ENCODE measurements around the gene DYNLT4.
"Not testable (repeated sequence)": the region's sequence is repeated elsewhere in the genome, so short reads cannot be mapped to it uniquely, and the experiment has no call there.

DYNLT4 gene

GRCh38 chr1:44828841-44829440 is 21.8 kb upstream of the DYNLT4 start:
- DNase-seq = no peak

- no peak for DNase-seq
Measured at GRCh38 chr1:44828003-44828651, 21.0 kb upstream of the DYNLT4 start.

- no peak for DNase-seq
Measured at GRCh38 chr1:44827197-44828002, 20.2 kb upstream of the DYNLT4 start.

GRCh38 chr1:44826375-44827196 is 19.4 kb upstream of the DYNLT4 start:
- DNase-seq = peak in 22 of 56 donors; percentile 8 to 50 (median 24)

- DNase-seq = not testable (repeated sequence)
Measured at GRCh38 chr1:44824392-44824791, 17.2 kb upstream of the DYNLT4 start.

GRCh38 chr1:44822981-44823451 is 15.9 kb upstream of the DYNLT4 start:
- DNase-seq = no peak

GRCh38 chr1:44822131-44822701 is 15.1 kb upstream of the DYNLT4 start:
- no peak for DNase-seq

- no peak for DNase-seq
Measured at GRCh38 chr1:44821240-44821715, 14.1 kb upstream of the DYNLT4 start.

GRCh38 chr1:44820328-44821239 is 13.4 kb upstream of the DYNLT4 start:
- DNase-seq = peak in 1 of 56 donors; percentile 52

- DNase-seq = peak in 47 of 56 donors; percentile 24 to 76 (median 54)
Measured at GRCh38 chr1:44819608-44820327, 12.6 kb upstream of the DYNLT4 start.

GRCh38 chr1:44819196-44819607 is 12.1 kb upstream of the DYNLT4 start:
- DNase-seq = no peak

- DNase-seq = no peak
Measured at GRCh38 chr1:44817771-44818495, 10.8 kb upstream of the DYNLT4 start.

GRCh38 chr1:44817307-44817706 is 10.2 kb upstream of the DYNLT4 start:
- no peak for DNase-seq

GRCh38 chr1:44815926-44816325 is 8.8 kb upstream of the DYNLT4 start:
- not testable (repeated sequence) for DNase-seq

- peak in 4 of 56 donors; percentile 57 to 68 (median 62) for DNase-seq
Measured at GRCh38 chr1:44812822-44813543, 5.8 kb upstream of the DYNLT4 start.

- DNase-seq = no peak
Measured at GRCh38 chr1:44811234-44811633, 4.1 kb upstream of the DYNLT4 start.

GRCh38 chr1:44810762-44811105 is 3.6 kb upstream of the DYNLT4 start:
- DNase-seq = not testable (repeated sequence)
